ENCODE results near the gene SPTBN1. TPM values are rescaled to one million over a fixed set of nuclear protein-coding genes. Genes with fewer than 3 reads are reported as not detected.

The SPTBN1 gene
- total and polyA plus RNA-seq, 2 donors, result 118 to 352 TPM

- H3K4me1 ChIP-seq (ENCODE audit: insufficient read depth), result no peaks in the 10 kb centered on the region
- H3K27ac ChIP-seq (ENCODE audit: low read depth), result peak overlapping the region; percentile 90
- H3K4me3 ChIP-seq (ENCODE audit: low read depth, low read length), result no peak overlapping the region
- WGBS, result 36% methylated on average over 16 of the region's 16 CpGs
- no peak for DNase-seq (ENCODE audit: extremely low spot score)
- H3K36me3 ChIP-seq (ENCODE audit: insufficient read depth), result no peaks in the 10 kb centered on the region
Observed at GRCh38 chr2:54673501-54673998, 217.4 kb downstream of the SPTBN1 start.

GRCh38 chr2:54675281-54675680 is 219.2 kb downstream of the SPTBN1 start:
- Histone ChIP-seq H3K4me3 (ENCODE audit: low read depth, low read length) (no peak overlapping the region), H3K27ac (ENCODE audit: low read depth) (no peak overlapping the region), H3K4me1 (ENCODE audit: insufficient read depth) (no peaks in the 10 kb centered on the region), H3K36me3 (ENCODE audit: insufficient read depth) (no peaks in the 10 kb centered on the region)
- 94% methylated on average over 8 of the region's 8 CpGs for WGBS
- DNase-seq (ENCODE audit: extremely low spot score), result no peak

GRCh38 chr2:54675738-54676137 is 219.6 kb downstream of the SPTBN1 start:
- Histone ChIP-seq H3K27ac (ENCODE audit: low read depth) (no peak overlapping the region), H3K4me3 (ENCODE audit: low read depth, low read length) (no peak overlapping the region), H3K36me3 (ENCODE audit: insufficient read depth) (no peaks in the 10 kb centered on the region), H3K4me1 (ENCODE audit: insufficient read depth) (no peaks in the 10 kb centered on the region)
- 75% methylated on average over 11 of the region's 11 CpGs for WGBS
- DNase-seq (ENCODE audit: extremely low spot score), result no peak

- Histone ChIP-seq H3K27ac (ENCODE audit: low read depth) (no peak overlapping the region), H3K4me3 (ENCODE audit: low read depth, low read length) (no peak overlapping the region), H3K4me1 (ENCODE audit: insufficient read depth) (no peaks in the 10 kb centered on the region), H3K36me3 (ENCODE audit: insufficient read depth) (no peaks in the 10 kb centered on the region)
- DNase-seq (ENCODE audit: extremely low spot score), result no peak
- 77% methylated on average over 2 of the region's 2 CpGs for WGBS
Observed at GRCh38 chr2:54676656-54677055, 220.5 kb downstream of the SPTBN1 start.

GRCh38 chr2:54677476-54678265 is 221.5 kb downstream of the SPTBN1 start:
- no peaks in the 10 kb centered on the region for H3K36me3 ChIP-seq (ENCODE audit: insufficient read depth)
- 93% methylated on average over 6 of the region's 6 CpGs for WGBS
- no peak for DNase-seq (ENCODE audit: extremely low spot score)
- H3K27ac ChIP-seq (ENCODE audit: low read depth), result no peak overlapping the region
- no peak overlapping the region for H3K4me3 ChIP-seq (ENCODE audit: low read depth, low read length)
- H3K4me1 ChIP-seq (ENCODE audit: insufficient read depth), result no peaks in the 10 kb centered on the region

GRCh38 chr2:54678719-54679118 is 222.6 kb downstream of the SPTBN1 start:
- DNase-seq (ENCODE audit: extremely low spot score), result no peak
- WGBS, result 84% methylated on average over 3 of the region's 3 CpGs
- Histone ChIP-seq H3K4me3 (ENCODE audit: low read depth, low read length) (no peak overlapping the region), H3K4me1 (ENCODE audit: insufficient read depth) (no peaks in the 10 kb centered on the region), H3K36me3 (ENCODE audit: insufficient read depth) (no peaks in the 10 kb centered on the region), H3K27ac (ENCODE audit: low read depth) (no peak overlapping the region)

GRCh38 chr2:54680397-54681041 is 224.4 kb downstream of the SPTBN1 start:
- Histone ChIP-seq H3K4me1 (ENCODE audit: insufficient read depth) (no peaks in the 10 kb centered on the region), H3K4me3 (ENCODE audit: low read depth, low read length) (no peak overlapping the region), H3K36me3 (ENCODE audit: insufficient read depth) (no peaks in the 10 kb centered on the region), H3K27ac (ENCODE audit: low read depth) (no peak overlapping the region)
- DNase-seq (ENCODE audit: extremely low spot score), result no peak
- 81% methylated on average over 6 of the region's 6 CpGs for WGBS

- Histone ChIP-seq H3K36me3 (ENCODE audit: insufficient read depth) (no peaks in the 10 kb centered on the region), H3K27ac (ENCODE audit: low read depth) (no peak overlapping the region), H3K4me3 (ENCODE audit: low read depth, low read length) (no peak overlapping the region), H3K4me1 (ENCODE audit: insufficient read depth) (no peaks in the 10 kb centered on the region)
- whole genome bisulfite sequencing, result 85% methylated on average over 6 of the region's 6 CpGs
- DNase-seq (ENCODE audit: extremely low spot score), result no peak
Observed at GRCh38 chr2:54681416-54681815, 225.3 kb downstream of the SPTBN1 start.

- H3K36me3 ChIP-seq (ENCODE audit: insufficient read depth), result no peaks in the 10 kb centered on the region
- no peaks in the 10 kb centered on the region for H3K4me1 ChIP-seq (ENCODE audit: insufficient read depth)
- no peak overlapping the region for H3K4me3 ChIP-seq (ENCODE audit: low read depth, low read length)
- no peak for DNase-seq (ENCODE audit: extremely low spot score)
- 94% methylated on average over 2 of the region's 2 CpGs for WGBS
- H3K27ac ChIP-seq (ENCODE audit: low read depth), result no peak overlapping the region
Observed at GRCh38 chr2:54683596-54683995, 227.5 kb downstream of the SPTBN1 start.

- 84% methylated on average over 4 of the region's 4 CpGs for WGBS
- H3K27ac ChIP-seq (ENCODE audit: low read depth), result no peak overlapping the region
- H3K4me3 ChIP-seq (ENCODE audit: low read depth, low read length), result no peak overlapping the region
- no peaks in the 10 kb centered on the region for H3K36me3 ChIP-seq (ENCODE audit: insufficient read depth)
- H3K4me1 ChIP-seq (ENCODE audit: insufficient read depth), result no peaks in the 10 kb centered on the region
- DNase-seq (ENCODE audit: extremely low spot score), result no peak
Observed at GRCh38 chr2:54685263-54685775, 229.2 kb downstream of the SPTBN1 start.

GRCh38 chr2:54687595-54688152 is 231.5 kb downstream of the SPTBN1 start:
- no peak for DNase-seq (ENCODE audit: extremely low spot score)
- no peak overlapping the region for H3K4me3 ChIP-seq (ENCODE audit: low read depth, low read length)
- H3K27ac ChIP-seq (ENCODE audit: low read depth), result no peak overlapping the region
- H3K4me1 ChIP-seq (ENCODE audit: insufficient read depth), result no peaks in the 10 kb centered on the region
- no peaks in the 10 kb centered on the region for H3K36me3 ChIP-seq (ENCODE audit: insufficient read depth)
- 91% methylated on average over 4 of the region's 4 CpGs for WGBS

GRCh38 chr2:54691445-54692135 is 235.5 kb downstream of the SPTBN1 start:
- 83% methylated on average over 8 of the region's 8 CpGs for WGBS
- no peak overlapping the region for H3K27ac ChIP-seq (ENCODE audit: low read depth)
- no peak overlapping the region for H3K4me3 ChIP-seq (ENCODE audit: low read depth, low read length)
- no peaks in the 10 kb centered on the region for H3K36me3 ChIP-seq (ENCODE audit: insufficient read depth)
- no peak for DNase-seq (ENCODE audit: extremely low spot score)
- no peaks in the 10 kb centered on the region for H3K4me1 ChIP-seq (ENCODE audit: insufficient read depth)

GRCh38 chr2:54692556-54692955 is 236.4 kb downstream of the SPTBN1 start:
- Histone ChIP-seq H3K4me1 (ENCODE audit: insufficient read depth) (no peaks in the 10 kb centered on the region), H3K27ac (ENCODE audit: low read depth) (no peak overlapping the region), H3K36me3 (ENCODE audit: insufficient read depth) (no peaks in the 10 kb centered on the region), H3K4me3 (ENCODE audit: low read depth, low read length) (no peak overlapping the region)
- DNase-seq (ENCODE audit: extremely low spot score), result no peak
